H1 (cell line): Measurements from ENCODE around the gene PIP5K1C. TPM values are rescaled to one million over a fixed set of nuclear protein-coding genes. Genes with fewer than 3 reads are reported as not detected.

Source experiments
- CTCF ChIA-PET: fragments of 300-600 bp; sonication (Branson Sonifier 250); formaldehyde crosslinking; loops from one replicate; lab custom pipeline; 2021; ENCODE audit not compliant: partially characterized antibody; lab: Charles Lee
- POLR2A ChIA-PET: fragments of 300-600 bp; sonication (Branson Sonifier 250); formaldehyde crosslinking; loops from one replicate; lab custom pipeline; 2021; ENCODE audit warnings: inconsistent platforms; ENCODE audit not compliant: partially characterized antibody; lab: Charles Lee
- DNase-seq, 2 experiments: peaks; one replicate each; pipeline versions ENCODE4 v3.0.0 to v3.0.0-alpha.2; 2010 to 2022; ENCODE audit warnings: low spot score in 2 of 2, low read depth in 1 of 2, mixed read lengths in 1 of 2
- FAIRE-seq: peaks from 2 replicates; lab custom pipeline; 2011; peaks lifted over from hg19 to GRCh38; lab: Jason Lieb, UNC
- H2AFZ ChIP-seq: 2 replicates; pipeline ENCODE4 v1.8.1; 2012; ENCODE audit warnings: low read length, inconsistent platforms
- H2AK5ac ChIP-seq: 2 replicates; pipeline ENCODE4 v1.6.1; 2013; ENCODE audit warnings: low read depth, low read length
- H2BK120ac ChIP-seq: replicated peaks from 2 replicates; pipeline ENCODE3; 2013; ENCODE audit warnings: low read depth, low read length, inconsistent platforms
- H2BK12ac ChIP-seq: 2 replicates; pipeline ENCODE4 v1.6.1; 2013; ENCODE audit warnings: low read depth, low read length
- H2BK15ac ChIP-seq: 2 replicates; pipeline ENCODE4 v1.6.1; 2013; ENCODE audit warnings: low read length
- H2BK20ac ChIP-seq: 2 replicates; pipeline ENCODE4 v1.6.1; 2013; ENCODE audit warnings: low read length
- H2BK5ac ChIP-seq: 2 replicates; pipeline ENCODE4 v1.6.1; 2013; ENCODE audit warnings: low read depth, low read length
- H3K14ac ChIP-seq: 2 replicates; pipeline ENCODE4 v1.6.1; 2013; ENCODE audit warnings: inconsistent platforms; ENCODE audit not compliant: insufficient read length
- H3K18ac ChIP-seq: 2 replicates; pipeline ENCODE4 v1.6.1; 2013; ENCODE audit warnings: low read length; ENCODE audit errors: extremely low read depth
- H3K23ac ChIP-seq: 2 replicates; pipeline ENCODE4 v1.6.1; 2013; ENCODE audit warnings: inconsistent platforms; ENCODE audit not compliant: insufficient read length
- H3K23me2 ChIP-seq: 2 replicates; pipeline ENCODE4 v1.6.1; 2013; ENCODE audit warnings: low read depth, low read length
- H3K27ac ChIP-seq: 2 replicates; pipeline ENCODE4 v1.6.1; 2011; ENCODE audit warnings: low read depth, low read length, inconsistent platforms
- H3K27me3 ChIP-seq, 4 experiments: replicated peaks in 1 of 4; 1 replicate in 1 of 4; 2 replicates in 3 of 4; pipeline versions ENCODE4 v1.6.1 to v1.8.1; 2011 to 2013; ENCODE audit warnings: low read length in 3 of 4, mild to moderate bottlenecking in 3 of 4, inconsistent platforms in 2 of 4, mixed read lengths in 2 of 4, moderate library complexity in 1 of 4; ENCODE audit not compliant: control insufficient read depth in 3 of 4, insufficient read depth in 3 of 4; ENCODE audit errors: extremely low read depth in 1 of 4
- H3K36me3 ChIP-seq, 4 experiments: 2 replicates each; pipeline versions ENCODE4 v1.6.1 to v1.8.1; 2011 to 2013; ENCODE audit warnings: mild to moderate bottlenecking in 4 of 4, low read length in 3 of 4, moderate library complexity in 2 of 4, control low read depth in 1 of 4, inconsistent platforms in 1 of 4; ENCODE audit not compliant: insufficient read depth in 4 of 4, control insufficient read depth in 2 of 4
- H3K4ac ChIP-seq: replicated peaks from 2 replicates; pipeline ENCODE3; 2013; ENCODE audit warnings: low read length, low read depth, mixed read lengths, inconsistent platforms; ENCODE audit not compliant: insufficient read length
- H3K4me1 ChIP-seq, 4 experiments: replicated peaks in 1 of 4; 1 replicate in 1 of 4; 2 replicates in 3 of 4; pipeline versions ENCODE4 v1.6.1 to v1.8.1; 2011 to 2013; ENCODE audit warnings: low read length in 3 of 4, inconsistent platforms in 2 of 4, mixed read lengths in 1 of 4; ENCODE audit not compliant: insufficient read depth in 4 of 4, control insufficient read depth in 3 of 4
- H3K4me2 ChIP-seq, 2 experiments: 2 replicates each; pipeline versions ENCODE4 v1.6.1 to v1.8.1; 2011 to 2013; ENCODE audit warnings: low read depth in 2 of 2, low read length in 2 of 2, control low read depth in 1 of 2, inconsistent platforms in 1 of 2, mild to moderate bottlenecking in 1 of 2; ENCODE audit not compliant: insufficient read depth in 1 of 2
- H3K4me3 ChIP-seq, 4 experiments: fragments of 200-600, 300-600 bp in 1 of 4; sonication (generic), shearing (Covaris generic), sonication (Bioruptor Twin) in 1 of 4; 2 replicates each; pipeline versions ENCODE4 v1.5.1 to v1.8.1; 2011 to 2016; ENCODE audit warnings: low read length in 4 of 4, low read depth in 3 of 4, control low read depth in 2 of 4, inconsistent platforms in 2 of 4, mild to moderate bottlenecking in 2 of 4, mixed read lengths in 1 of 4, moderate library complexity in 1 of 4; ENCODE audit not compliant: insufficient read depth in 2 of 4; ENCODE audit errors: extremely low read depth in 1 of 4
- H3K56ac ChIP-seq: replicated peaks from 2 replicates; pipeline ENCODE3; 2013; ENCODE audit warnings: low read depth, mild to moderate bottlenecking, mixed read lengths, low read length, inconsistent platforms; ENCODE audit not compliant: insufficient read length
- H3K79me1 ChIP-seq: 2 replicates; pipeline ENCODE4 v1.6.1; 2013; ENCODE audit warnings: low read depth, low read length, control low read depth
- H3K79me2 ChIP-seq, 2 experiments: 2 replicates each; pipeline versions ENCODE4 v1.6.1 to v1.8.1; 2012 to 2013; ENCODE audit warnings: low read length in 2 of 2, mild to moderate bottlenecking in 2 of 2, inconsistent platforms in 1 of 2; ENCODE audit not compliant: insufficient read depth in 2 of 2, control insufficient read depth in 1 of 2
- H3K9ac ChIP-seq, 4 experiments: replicated peaks in 1 of 4; 1 replicate in 1 of 4; 2 replicates in 3 of 4; pipeline versions ENCODE4 v1.6.1 to v1.8.1; 2011 to 2013; ENCODE audit warnings: low read depth in 3 of 4, low read length in 3 of 4, control low read depth in 2 of 4, mild to moderate bottlenecking in 2 of 4, moderate library complexity in 2 of 4, inconsistent platforms in 1 of 4; ENCODE audit errors: extremely low read depth in 1 of 4
- H3K9me3 ChIP-seq, 2 experiments: 2 replicates each; pipeline versions ENCODE4 v1.6.1 to v1.8.1; 2012 to 2013; ENCODE audit warnings: mild to moderate bottlenecking in 2 of 2, moderate library complexity in 2 of 2, control low read depth in 1 of 2, inconsistent platforms in 1 of 2, low read depth in 1 of 2, low read length in 1 of 2, mixed read lengths in 1 of 2; ENCODE audit not compliant: insufficient read depth in 2 of 2
- H4K20me1 ChIP-seq, 2 experiments: replicated peaks in 1 of 2; 2 replicates each; pipeline versions ENCODE3 to v1.8.1; 2011 to 2013; ENCODE audit warnings: inconsistent platforms in 2 of 2, low read length in 2 of 2, mild to moderate bottlenecking in 1 of 2; ENCODE audit not compliant: insufficient read depth in 2 of 2, control insufficient read depth in 1 of 2
- H4K5ac ChIP-seq: 2 replicates; pipeline ENCODE4 v1.6.1; 2013; ENCODE audit warnings: low read length, low read depth, mixed read lengths, inconsistent platforms; ENCODE audit not compliant: insufficient read length
- H4K8ac ChIP-seq: 2 replicates; pipeline ENCODE4 v1.8.0; 2013; ENCODE audit warnings: mild to moderate bottlenecking, moderate library complexity, low read length, inconsistent platforms; ENCODE audit not compliant: insufficient read depth; ENCODE audit errors: extremely low read depth
- H4K91ac ChIP-seq: replicated peaks from 2 replicates; pipeline ENCODE3; 2013; ENCODE audit warnings: low read length, mixed read lengths, inconsistent platforms; ENCODE audit not compliant: insufficient read length
- BRCA1 ChIP-seq: IDR thresholded peaks from 2 replicates; pipeline ENCODE4 v1.6.1; 2012; ENCODE audit warnings: low read depth, low read length, improper control_type of control experiment
- CBX5 ChIP-seq: fragments of 300-800, 300-1000 bp; sonication (generic); IDR thresholded peaks from 2 replicates; pipeline ENCODE4 v1.7.1; 2016; ENCODE audit warnings: antibody characterized with exemption, low read length, low read depth
- CEBPB ChIP-seq: IDR thresholded peaks from 2 replicates; pipeline ENCODE4 v1.6.1; 2012; ENCODE audit warnings: low read depth, low read length
- EZH2 ChIP-seq: fragments of 200-600 bp; sonication (generic); IDR thresholded peaks from 2 replicates; pipeline ENCODE4 v1.7.1; 2012; ENCODE audit warnings: low read depth, mild to moderate bottlenecking, moderate library complexity, low read length, inconsistent platforms; ENCODE audit not compliant: severe bottlenecking
- JUN ChIP-seq: IDR thresholded peaks from 2 replicates; pipeline ENCODE4 v1.6.1; 2011; ENCODE audit warnings: low read depth, mild to moderate bottlenecking, improper control_type of control experiment, low read length
- SIRT6 ChIP-seq: IDR thresholded peaks from one replicate; pipeline ENCODE4 v1.7.1; 2012; ENCODE audit warnings: low read length, inconsistent platforms
- TAF1 ChIP-seq: IDR thresholded peaks from 2 replicates; pipeline ENCODE4 v1.6.1; 2011; ENCODE audit warnings: mild to moderate bottlenecking, low read depth, low read length
- WGBS, 2 experiments: shearing (Covaris generic) in 1 of 2; methylation state at CpG; one replicate each; pipeline versions ENCODE4 v1.1.6 to v1.1.7; 2013 to 2015; ENCODE audit warnings: low lambda C conversion rate in 2 of 2, mixed read lengths in 2 of 2, inconsistent platforms in 1 of 2, low coverage in 1 of 2, missing lambda C conversion rate in 1 of 2; ENCODE audit not compliant: insufficient replicate concordance in 2 of 2, insufficient coverage in 1 of 2, insufficient read length in 1 of 2; ENCODE audit errors: extremely low coverage in 1 of 2, missing lambda C conversion rate in 1 of 2; 5-methylcytosine and 5-hydroxymethylcytosine counted together
- polyA plus RNA-seq, 7 experiments: library from polyadenylated mRNA; depleted of rRNA in 3 of 7; stranded (reverse) in 5 of 7; unstranded in 2 of 7; fragments of >200 nt in 5 of 7; fragments of 200-250 nt in 2 of 7; gene quantifications; 1 replicate in 5 of 7; 2 replicates in 1 of 7; 4 replicates in 1 of 7; pipeline versions ENCODE4 v1.2.1 to v1.2.3, GENCODE V29; 2011 to 2013; ENCODE audit warnings: missing spikeins in 2 of 7, mixed read lengths in 2 of 7
- total RNA-seq: library from RNA; stranded (reverse); fragmentation: NEBNext Ultra II Directional; extraction: Animal tissue kit (Norgen Biotek cat#: 25700); gene quantifications from 2 replicates; pipeline ENCODE4 v1.2.1, GENCODE V29; 2021

Gene PIP5K1C
- total and polyA plus RNA-seq, 2 of the 8 experiments (the other 6 are each of a cell fraction or from before 2014, with no cell fraction given), result 10.6 to 32.9 TPM

DNA sequence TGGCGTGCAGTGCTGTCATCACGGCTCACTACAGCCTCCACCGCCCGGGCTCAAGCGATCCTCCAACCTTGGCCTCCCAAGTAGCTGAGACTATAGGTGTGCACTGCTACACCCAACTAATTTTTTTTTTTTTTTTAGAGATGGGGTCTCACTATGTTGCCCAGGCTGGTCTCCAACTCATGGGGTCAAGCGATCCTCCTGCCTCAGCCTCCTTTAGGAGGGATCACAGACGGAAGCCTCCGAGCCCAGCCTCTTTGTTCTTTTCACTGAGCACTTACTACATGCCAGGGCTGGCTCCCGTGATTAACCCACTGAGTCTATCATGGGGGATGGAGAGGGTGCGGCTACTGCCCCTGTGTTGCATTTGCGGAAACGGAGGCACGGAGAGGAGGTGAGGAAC lies 60.8 kb downstream of the PIP5K1C start:
- CTCF ChIA-PET, result interaction anchor here (0.7 to 1.2 kb wide), 2 partner anchors 21 to 754 kb away, joined by 3 to 4 read pairs; no protein-coding TSS in a partner anchor
- no peak for TF ChIP-seq TAF1
- no peak for TF ChIP-seq CEBPB
- TF ChIP-seq JUN, result no peak
- no peak for TF ChIP-seq EZH2
- no peak for TF ChIP-seq CBX5
- TF ChIP-seq BRCA1, result no peak
- no peak for TF ChIP-seq SIRT6
- TF ChIP-seq, all 59 proteins: peak for 0
- no peak overlapping the region for H3K9ac ChIP-seq
- H2BK120ac ChIP-seq, result no peak overlapping the region
- no peaks in the 10 kb centered on the region for H3K79me2 ChIP-seq
- H2AK5ac ChIP-seq, result no peak overlapping the region
- H2BK12ac ChIP-seq, result no peak overlapping the region
- H2BK20ac ChIP-seq, result no peak overlapping the region
- H3K23me2 ChIP-seq, result no peaks in the 10 kb centered on the region
- H3K36me3 ChIP-seq, result peaks cover 0 to 17% (median 5%) of the 10 kb centered on the region in 4 experiments; a peak in 4 of 8 replicates
- H3K27ac ChIP-seq, result no peak overlapping the region
- H3K4me2 ChIP-seq, result no peak overlapping the region
- POLR2A ChIA-PET, result interaction anchor here (0.7 kb wide), 1 partner anchor 12 kb away, joined by 4 read pairs; no protein-coding TSS in a partner anchor
- no peak overlapping the region for H2AFZ ChIP-seq
- H3K79me1 ChIP-seq, result no peaks in the 10 kb centered on the region
- H3K4ac ChIP-seq, result no peak overlapping the region
- H3K27me3 ChIP-seq, result no peaks in the 10 kb centered on the region
- 94% methylated on average over 13 of the region's 13 CpGs; no CpG with 5 or more reads in 1 of the 2 experiments for WGBS, 2 experiments
- no peak overlapping the region for H3K56ac ChIP-seq
- H2BK15ac ChIP-seq, result no peak overlapping the region
- no peaks in the 10 kb centered on the region for H3K9me3 ChIP-seq
- no peak overlapping the region for H4K5ac ChIP-seq
- H3K14ac ChIP-seq, result no peak overlapping the region
- no peak overlapping the region for H4K91ac ChIP-seq
- H3K4me1 ChIP-seq, result no peaks in the 10 kb centered on the region
- H4K8ac ChIP-seq, result no peak overlapping the region
- FAIRE-seq (no peak), DNase-seq (no peak)
- no peak overlapping the region for H3K4me3 ChIP-seq
- H4K20me1 ChIP-seq, result peaks cover 0 to 3% of the 10 kb centered on the region in 2 experiments
- no peak overlapping the region for H3K18ac ChIP-seq
- H3K23ac ChIP-seq, result no peak overlapping the region
- H2BK5ac ChIP-seq, result no peak overlapping the region
